ENCODE data around the gene CRYBA2. TPM values are rescaled to one million over a fixed set of nuclear protein-coding genes. Genes with fewer than 3 reads are reported as not detected.

CRYBA2 gene
- total RNA-seq, 2 donors from 2014 or later: not detected

Other genes starting within 250 kb of the CRYBA2 start
- under 1 TPM; 0.30 to 0.31 TPM for gene CYP27A1, start 211.3 kb downstream of the CRYBA2 start, total RNA-seq
- not detected for gene PRKAG3, start 161.6 kb downstream of the CRYBA2 start, total RNA-seq
- under 1 TPM; 0.19 TPM for gene WNT6, start 133.6 kb downstream of the CRYBA2 start, total RNA-seq
- 1 to 10 TPM; 3.4 to 8.6 TPM for gene WNT10A, start 112.6 kb downstream of the CRYBA2 start, total RNA-seq
- not detected for gene CDK5R2, start 33.8 kb downstream of the CRYBA2 start, total RNA-seq
- gene FEV, start 8.2 kb downstream of the CRYBA2 start, total RNA-seq: not detected
- gene CFAP65, start 48.1 kb upstream of the CRYBA2 start, total RNA-seq: not detected
- under 1 TPM; 0.12 to 0.14 TPM for gene IHH, start 67.5 kb upstream of the CRYBA2 start, total RNA-seq
- gene NHEJ1, start 167.4 kb upstream of the CRYBA2 start, total RNA-seq: 10 to 100 TPM; 19.8 to 21.1 TPM
- gene SLC23A3, start 176.6 kb upstream of the CRYBA2 start, total RNA-seq: 1 to 10 TPM; 3.1 to 4.0 TPM
- 10 to 100 TPM; 53.5 to 54.5 TPM for gene CNPPD1, start 183.5 kb upstream of the CRYBA2 start, total RNA-seq
- 10 to 100 TPM; 53.7 to 66.8 TPM for gene RETREG2, start 184.9 kb upstream of the CRYBA2 start, total RNA-seq
- gene ZFAND2B, start 213.4 kb upstream of the CRYBA2 start, total RNA-seq: 10 to 100 TPM; 45.5 to 47.7 TPM
- 1 to 10 TPM; 8.5 to 8.8 TPM for gene ABCB6, start 225.5 kb upstream of the CRYBA2 start, total RNA-seq
- 10 to 100 TPM; 48.5 to 51.4 TPM for gene ATG9A, start 236.2 kb upstream of the CRYBA2 start, total RNA-seq
- gene ANKZF1, start 236.4 kb upstream of the CRYBA2 start, total RNA-seq: 100 to 1,000 TPM; 101 to 117 TPM

Measured in activated T-cell treated with anti-CD3 and anti-CD28 coated beads, Interleukin-2, amount 50 U/mL, for 72 hours (primary cell).